Measurements from ENCODE around the gene DMRT2.

DMRT2 gene

DNA sequence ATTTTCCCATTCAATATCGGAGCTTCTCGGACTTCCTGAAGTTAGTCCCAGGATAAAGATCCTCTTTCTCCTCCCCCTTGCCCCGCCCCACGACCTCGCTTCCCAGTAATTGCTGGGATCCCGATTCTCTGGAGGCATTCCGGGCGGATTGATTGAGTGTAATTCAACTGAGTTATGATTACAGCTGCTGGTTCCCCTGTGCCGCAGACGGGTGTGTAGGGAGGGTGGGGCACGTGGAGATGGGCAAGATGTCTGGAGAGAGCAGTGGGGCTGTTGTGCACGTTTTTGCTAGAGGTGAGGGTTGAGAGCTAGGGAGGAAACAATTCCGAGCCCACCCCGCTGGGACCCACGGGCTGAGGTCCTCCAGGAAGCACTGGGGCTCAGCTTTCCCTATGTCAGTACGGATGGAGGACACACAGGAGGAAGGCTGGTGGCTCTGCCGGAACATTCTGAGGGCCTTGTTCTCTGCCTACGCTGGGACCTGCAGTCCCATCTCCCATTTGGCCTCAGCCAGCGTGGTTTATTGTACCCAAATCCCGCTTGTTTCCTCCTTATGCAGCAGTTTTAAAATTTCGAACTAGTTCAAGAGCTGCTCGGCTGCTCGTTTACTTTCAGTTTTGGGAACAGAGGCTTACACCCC lies 2.4 kb upstream of the DMRT2 start:
- no peak for DNase-seq (ENCODE audit: low read depth)

GRCh38 chr9:1048231-1048619 lies 1.9 kb upstream of the DMRT2 start:
- DNase-seq (ENCODE audit: low read depth), result no peak

DNA sequence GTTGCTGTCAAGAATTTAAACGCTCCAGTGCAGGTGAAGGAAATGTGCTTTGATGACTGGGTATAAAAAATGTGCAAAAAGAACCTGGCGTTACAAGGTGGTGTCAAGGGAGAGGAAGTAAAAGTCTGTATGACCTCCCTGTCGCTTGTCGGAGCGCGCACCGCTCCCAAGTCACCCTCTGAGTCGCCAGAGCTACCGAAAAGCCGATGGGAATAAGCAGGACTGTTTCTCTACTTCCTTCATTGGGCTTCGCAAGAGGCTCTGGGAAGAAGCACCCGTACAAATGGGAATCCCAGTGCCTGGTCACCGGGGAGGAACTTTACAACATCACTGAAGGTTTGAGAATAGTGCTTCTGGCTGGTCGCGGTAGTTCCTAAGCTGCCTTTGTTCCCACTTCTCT lies 1.3 kb upstream of the DMRT2 start:
- no peak for DNase-seq (ENCODE audit: low read depth)

GRCh38 chr9:1049641-1050040 lies 516 bp upstream of the DMRT2 start:
- no peak for DNase-seq (ENCODE audit: low read depth)

DNA sequence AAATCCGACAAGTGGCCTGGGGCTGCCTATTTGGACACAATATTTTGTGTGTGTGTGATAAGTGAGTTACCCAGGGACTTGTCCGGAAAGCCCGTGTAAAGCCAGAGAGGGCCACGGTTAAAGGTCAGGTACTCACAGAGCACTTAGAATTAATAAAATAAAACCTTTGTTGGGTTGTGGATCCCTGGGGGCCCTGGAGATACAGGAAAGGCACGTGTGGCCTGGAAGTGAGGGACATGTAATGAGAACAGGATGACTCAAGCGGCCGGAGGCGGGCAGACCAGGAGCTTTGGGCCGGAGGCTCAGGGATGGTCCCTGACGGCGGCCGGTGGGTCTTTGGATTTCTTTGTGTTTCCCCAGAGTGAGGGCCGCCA lies 1.0 kb downstream of the DMRT2 start:
- DNase-seq (ENCODE audit: low read depth), result no peak

GRCh38 chr9:1051584-1052275 lies 1.6 kb downstream of the DMRT2 start:
- DNase-seq (ENCODE audit: low read depth), result no peak

- no peak for DNase-seq (ENCODE audit: low read depth)
Observed at GRCh38 chr9:1052365-1053281, 2.5 kb downstream of the DMRT2 start.

- no peak for DNase-seq (ENCODE audit: low read depth)
Observed at GRCh38 chr9:1053282-1053621, 3.1 kb downstream of the DMRT2 start.

- DNase-seq (ENCODE audit: low read depth), result no peak
Observed at GRCh38 chr9:1053986-1054425, 3.8 kb downstream of the DMRT2 start.

DNA sequence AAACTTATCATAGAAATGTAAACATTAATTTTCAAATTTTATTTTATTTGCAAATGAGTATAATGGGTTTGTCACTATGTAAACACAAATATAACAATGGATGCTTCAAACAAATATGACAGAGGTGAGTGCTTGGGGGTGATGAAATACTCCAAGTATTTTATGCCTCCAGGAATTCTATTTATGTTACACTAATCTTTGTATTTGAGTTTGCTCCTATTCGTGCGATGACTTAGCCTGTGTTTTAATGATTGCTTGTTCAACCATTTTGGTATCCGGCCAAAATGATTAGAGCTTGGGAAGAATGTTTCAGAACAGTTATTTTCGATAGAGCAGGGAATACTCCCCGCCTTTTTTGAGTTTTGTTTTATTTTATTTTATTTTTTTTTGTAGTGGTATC lies 5.0 kb downstream of the DMRT2 start:
- DNase-seq (ENCODE audit: low read depth), result no peak

DNA sequence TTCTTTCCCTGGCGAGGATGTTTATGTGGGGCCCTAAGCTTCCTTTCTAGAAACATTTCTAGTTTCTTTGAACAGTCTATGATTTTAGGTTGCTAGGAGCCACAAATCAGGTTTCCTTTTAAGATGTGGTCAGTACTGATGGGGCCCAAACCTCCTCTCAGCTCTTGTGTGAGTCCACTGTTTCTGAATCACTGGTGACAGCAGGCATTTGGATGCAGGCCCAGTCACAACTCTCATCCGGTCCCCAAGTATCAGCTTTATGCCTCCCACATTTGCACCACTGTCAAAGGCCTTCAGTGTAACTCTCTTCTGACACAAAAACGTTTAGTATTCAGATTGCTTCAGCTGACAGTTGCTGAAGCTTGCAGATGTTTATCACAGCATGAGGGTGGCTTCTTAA lies 7.8 kb downstream of the DMRT2 start:
- DNase-seq (ENCODE audit: low read depth), result no peak

- no peak for DNase-seq (ENCODE audit: low read depth)
Observed at GRCh38 chr9:1058826-1059487, 8.8 kb downstream of the DMRT2 start.

- DNase-seq (ENCODE audit: low read depth), result no peak
Observed at GRCh38 chr9:1065130-1065529, 15.0 kb downstream of the DMRT2 start.

- no peak for DNase-seq (ENCODE audit: low read depth)
Observed at GRCh38 chr9:1070692-1071091, 20.5 kb downstream of the DMRT2 start.

DNA sequence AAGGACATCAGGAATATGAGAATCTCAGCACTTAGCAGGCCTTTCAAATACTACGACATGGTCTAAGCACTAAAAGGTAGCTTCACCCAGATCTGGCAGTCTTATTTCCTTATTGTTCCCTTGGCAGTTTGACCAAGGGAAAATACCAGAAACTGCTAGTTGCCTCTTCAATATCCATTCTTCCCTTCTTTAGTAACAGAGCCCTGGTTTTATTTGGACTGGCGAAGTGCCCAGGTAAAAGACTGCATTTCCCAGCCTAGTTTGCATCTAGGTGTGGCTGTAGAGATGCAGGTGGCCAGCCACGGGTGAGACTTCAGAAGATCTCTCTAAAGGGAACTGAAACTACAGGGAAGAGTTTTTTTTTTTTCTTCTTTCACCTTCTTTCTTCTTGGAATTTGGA lies 21.6 kb downstream of the DMRT2 start:
- DNase-seq (ENCODE audit: low read depth), result no peak

- no peak for DNase-seq (ENCODE audit: low read depth)
Observed at GRCh38 chr9:1073497-1073896, 23.3 kb downstream of the DMRT2 start.

DNA sequence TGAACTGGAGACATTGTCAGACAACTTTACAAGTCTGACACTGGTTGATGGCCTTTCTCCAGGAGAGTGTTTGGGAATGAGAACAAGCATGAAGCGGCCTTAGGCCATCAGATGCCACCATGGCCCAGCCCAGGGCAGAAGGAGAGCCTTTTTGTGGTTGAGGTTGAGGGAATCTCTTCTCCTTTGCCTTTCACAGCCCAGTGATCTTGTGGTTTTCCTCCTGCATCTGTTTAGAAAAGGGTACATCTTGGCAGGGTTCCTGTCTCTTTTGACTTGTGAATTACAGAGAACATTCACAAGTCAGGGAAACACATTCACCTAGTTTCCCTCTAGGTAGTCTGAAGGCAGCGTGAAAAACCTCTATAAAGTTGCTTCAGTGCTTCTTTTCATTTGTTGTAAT lies 27.5 kb downstream of the DMRT2 start:
- DNase-seq (ENCODE audit: low read depth), result no peak

DNA sequence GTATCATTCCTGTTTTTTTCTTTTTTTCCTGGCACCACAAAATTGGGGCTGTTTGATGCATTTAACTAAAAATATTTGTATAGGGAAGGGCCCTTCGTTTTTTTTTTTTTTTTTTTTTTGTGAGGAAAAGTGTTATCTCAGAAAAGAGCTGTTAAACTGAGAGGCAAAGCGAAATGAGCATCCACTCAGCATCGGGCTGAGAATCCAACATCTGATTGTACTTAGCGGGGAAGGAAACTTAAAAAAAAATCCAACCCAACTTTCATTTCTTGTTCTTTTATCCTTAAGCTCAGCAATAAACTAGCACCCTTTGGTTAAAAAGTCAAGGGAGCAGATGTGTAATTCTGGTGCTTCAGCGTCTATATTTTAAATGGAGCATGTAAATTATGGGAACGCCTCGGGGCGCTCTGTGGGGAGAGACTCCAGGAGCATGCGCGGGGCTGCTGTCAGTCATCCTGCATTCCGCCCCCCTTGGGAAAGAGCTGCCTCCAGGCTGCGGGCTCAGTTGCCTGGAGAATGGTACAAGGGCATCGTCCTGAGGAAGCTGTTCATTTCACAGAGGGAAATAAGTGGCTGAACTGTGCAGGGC lies 33.3 kb downstream of the DMRT2 start:
- no peak for DNase-seq (ENCODE audit: low read depth)

DNA sequence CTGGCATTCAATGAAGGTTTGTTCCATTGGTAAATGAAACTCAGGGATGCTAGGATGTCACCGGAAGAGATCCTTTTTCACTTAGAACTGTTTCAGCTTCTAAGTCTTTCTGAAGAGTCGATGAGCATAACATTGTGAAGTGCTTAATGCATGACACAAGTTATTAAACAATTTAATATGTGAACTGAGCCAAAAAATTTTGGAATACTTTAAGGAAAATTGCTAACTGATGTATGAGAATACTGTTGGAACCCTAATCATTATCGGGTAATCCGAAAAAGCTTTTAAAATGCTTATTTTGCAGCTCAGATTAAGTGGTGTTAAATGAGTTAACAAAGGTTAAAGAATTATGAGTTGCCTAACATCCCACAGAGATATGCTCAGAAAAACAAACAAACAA lies 34.9 kb downstream of the DMRT2 start:
- no peak for DNase-seq (ENCODE audit: low read depth)

DNA sequence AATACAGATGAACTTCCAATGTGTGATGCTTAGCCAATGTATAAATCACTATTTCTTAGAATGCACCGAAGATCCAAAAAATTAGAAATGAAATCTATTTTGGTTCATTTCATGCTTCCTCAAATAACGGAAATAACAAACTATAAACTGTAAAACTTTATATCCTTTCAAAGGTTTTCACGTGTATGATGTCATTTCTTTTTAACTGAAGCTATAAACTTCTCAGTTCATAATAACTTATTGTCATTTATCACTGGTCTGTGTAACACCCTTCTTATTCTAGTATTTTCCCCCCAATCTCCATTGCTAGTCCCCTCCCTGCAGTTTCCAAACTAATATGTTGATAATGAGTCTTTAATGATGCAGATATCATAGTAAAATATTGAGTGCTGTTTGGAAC lies 36.4 kb downstream of the DMRT2 start:
- DNase-seq (ENCODE audit: low read depth), result no peak

DNA sequence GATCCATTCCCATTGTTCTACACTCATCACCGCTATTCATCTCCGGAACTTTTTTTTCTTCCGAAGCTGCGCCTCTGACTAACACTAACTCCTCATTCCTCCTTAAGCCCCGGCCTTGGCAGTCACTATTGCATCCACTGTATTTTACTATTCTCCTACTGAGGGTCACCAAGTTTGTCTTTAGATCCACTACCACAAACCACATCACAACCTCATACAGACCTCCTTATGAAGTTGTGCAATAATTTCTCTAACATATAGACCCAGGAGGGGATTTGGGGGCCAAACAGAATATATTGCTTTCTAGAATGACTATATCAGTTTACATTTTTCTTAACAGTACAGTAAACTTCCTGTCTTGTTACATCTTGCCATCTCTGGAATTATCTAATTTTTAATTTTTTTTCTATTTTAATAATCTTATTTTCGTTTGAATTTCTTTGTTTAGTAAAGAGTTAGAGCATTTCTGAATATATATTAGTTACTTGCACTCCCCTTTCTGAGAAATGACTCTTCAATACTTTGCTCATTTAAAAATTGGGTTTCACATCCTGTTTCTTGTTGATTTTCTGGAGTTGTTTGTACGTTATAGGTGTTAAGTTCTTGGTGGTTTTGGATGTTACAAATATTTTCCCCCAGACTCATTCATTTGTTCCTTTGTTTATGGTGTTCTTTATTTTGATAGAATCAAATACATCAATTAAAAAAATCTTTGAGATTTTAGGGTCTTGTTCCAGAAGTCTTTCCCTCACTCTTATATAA lies 37.1 kb downstream of the DMRT2 start:
- no peak for DNase-seq (ENCODE audit: low read depth)

- DNase-seq (ENCODE audit: low read depth), result no peak
Observed at GRCh38 chr9:1094749-1095148, 44.6 kb downstream of the DMRT2 start.

Measured in GM04503 (cell line).